NCI-H2107 (cell line): ENCODE data around the gene UMODL1.

Source experiments
- DNase-seq: peaks from one replicate; lab custom pipeline; 2025; lab: John Stamatoyannopoulos, UW

The UMODL1 gene

GRCh38 chr21:42149656-42150473 lies 78.7 kb downstream of the UMODL1 start:
- no peak for DNase-seq

GRCh38 chr21:42150474-42151085 lies 79.5 kb downstream of the UMODL1 start:
- no peak for DNase-seq

- DNase-seq, result no peak
Measured at GRCh38 chr21:42151148-42151947, 80.2 kb downstream of the UMODL1 start.

GRCh38 chr21:42151948-42152220 lies 80.8 kb downstream of the UMODL1 start:
- DNase-seq, result no peak

GRCh38 chr21:42153046-42153686 lies 82.0 kb downstream of the UMODL1 start:
- no peak for DNase-seq

- DNase-seq, result no peak
Measured at GRCh38 chr21:42153746-42154145, 82.6 kb downstream of the UMODL1 start.

- DNase-seq, result no peak
Measured at GRCh38 chr21:42154237-42155044, 83.3 kb downstream of the UMODL1 start.

- DNase-seq, result no peak
Measured at GRCh38 chr21:42155045-42155855, 84.1 kb downstream of the UMODL1 start.

GRCh38 chr21:42156690-42157605 lies 85.8 kb downstream of the UMODL1 start:
- no peak for DNase-seq

- no peak for DNase-seq
Measured at GRCh38 chr21:42157606-42158310, 86.6 kb downstream of the UMODL1 start.

GRCh38 chr21:42158846-42159245 lies 87.7 kb downstream of the UMODL1 start:
- no peak for DNase-seq

GRCh38 chr21:42159560-42160110 lies 88.5 kb downstream of the UMODL1 start:
- DNase-seq, result no peak

GRCh38 chr21:42160111-42160721 lies 89.1 kb downstream of the UMODL1 start:
- DNase-seq, result no peak

- DNase-seq, result no peak
Measured at GRCh38 chr21:42160765-42161164, 89.6 kb downstream of the UMODL1 start.

- no peak for DNase-seq
Measured at GRCh38 chr21:42161401-42161955, 90.4 kb downstream of the UMODL1 start.

- DNase-seq, result no peak
Measured at GRCh38 chr21:42161956-42162681, 91.0 kb downstream of the UMODL1 start.

GRCh38 chr21:42162831-42163510 lies 91.9 kb downstream of the UMODL1 start:
- no peak for DNase-seq
